ENCODE data around the gene FGF6.

Gene FGF6

DNA sequence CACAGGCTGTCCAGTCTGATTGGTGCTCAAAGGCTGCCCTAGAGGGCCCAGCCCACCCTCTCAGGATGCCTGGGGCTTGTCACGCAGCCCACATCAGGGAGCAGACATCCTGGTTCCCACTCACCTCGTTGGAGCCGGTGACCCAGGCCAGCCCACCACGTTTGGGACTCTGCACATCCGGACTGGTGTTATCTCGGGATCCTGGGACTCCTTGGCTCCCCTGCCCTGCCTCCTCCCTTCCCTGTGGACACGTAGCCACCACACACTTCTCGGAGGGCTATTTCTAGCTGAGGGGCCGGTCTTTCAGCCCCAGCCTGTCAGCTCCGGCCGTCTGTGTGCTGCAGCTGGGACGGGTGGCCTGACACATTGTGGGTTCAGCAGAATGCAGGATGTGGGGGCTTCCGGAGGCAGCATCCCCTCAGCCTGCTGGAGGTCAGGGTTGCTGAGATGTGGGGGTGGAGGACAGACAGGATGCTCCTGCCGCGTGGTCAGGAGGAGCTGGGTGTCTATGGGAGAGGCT, 53.3 kb downstream of the FGF6 start:
- H3K27me3 ChIP-seq (ENCODE audit: insufficient read depth, low read length) = peaks cover 42% of the 10 kb centered on the region
- H2AFZ ChIP-seq (ENCODE audit: low read length, unreplicated experiment) = no peak overlapping the region

DNA sequence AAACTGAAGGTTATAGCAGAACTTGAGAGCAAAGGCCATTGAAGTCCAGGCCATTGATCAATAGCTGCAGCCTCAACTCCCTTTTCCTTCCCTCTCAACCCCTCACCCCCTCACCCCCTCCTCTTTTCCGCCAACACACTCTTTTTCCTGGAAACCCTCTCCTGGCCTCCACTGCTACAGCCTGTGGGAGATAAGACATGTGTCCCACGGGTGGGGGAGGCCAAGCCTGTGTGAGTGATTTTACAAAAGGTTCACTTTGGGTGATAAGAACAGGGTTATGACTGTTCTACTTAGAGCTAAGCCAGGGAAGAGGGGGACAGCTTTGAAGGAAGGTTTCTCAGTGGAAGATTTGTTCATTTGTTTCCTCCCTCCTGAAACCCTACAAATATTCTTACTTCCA, 57.0 kb downstream of the FGF6 start:
- H3K79me2 ChIP-seq (ENCODE audit: control insufficient read depth, insufficient read depth, low read length, unreplicated experiment) = no peaks in the 10 kb centered on the region
- peaks cover 36% of the 10 kb centered on the region for H3K27me3 ChIP-seq (ENCODE audit: insufficient read depth, low read length)
- no peak overlapping the region for H3K27ac ChIP-seq (ENCODE audit: low read depth, low read length)
- no peak overlapping the region for H3K4me3 ChIP-seq (ENCODE audit: low read depth, low read length)
- H2AFZ ChIP-seq (ENCODE audit: low read length, unreplicated experiment) = no peak overlapping the region
- H3K4me1 ChIP-seq (ENCODE audit: control insufficient read depth, insufficient read depth, low read length, unreplicated experiment) = no peaks in the 10 kb centered on the region
- H3K36me3 ChIP-seq (ENCODE audit: insufficient read depth, low read length) = no peaks in the 10 kb centered on the region

More for the DNA sequence above, 53.3 kb downstream of the FGF6 start:
- Histone ChIP-seq H3K79me2 (ENCODE audit: control insufficient read depth, insufficient read depth, low read length, unreplicated experiment) (no peaks in the 10 kb centered on the region), H3K4me1 (ENCODE audit: control insufficient read depth, insufficient read depth, low read length, unreplicated experiment) (no peaks in the 10 kb centered on the region), H3K36me3 (ENCODE audit: insufficient read depth, low read length) (no peaks in the 10 kb centered on the region), H3K4me3 (ENCODE audit: low read depth, low read length) (no peak overlapping the region), H3K27ac (ENCODE audit: low read depth, low read length) (no peak overlapping the region)

DNA sequence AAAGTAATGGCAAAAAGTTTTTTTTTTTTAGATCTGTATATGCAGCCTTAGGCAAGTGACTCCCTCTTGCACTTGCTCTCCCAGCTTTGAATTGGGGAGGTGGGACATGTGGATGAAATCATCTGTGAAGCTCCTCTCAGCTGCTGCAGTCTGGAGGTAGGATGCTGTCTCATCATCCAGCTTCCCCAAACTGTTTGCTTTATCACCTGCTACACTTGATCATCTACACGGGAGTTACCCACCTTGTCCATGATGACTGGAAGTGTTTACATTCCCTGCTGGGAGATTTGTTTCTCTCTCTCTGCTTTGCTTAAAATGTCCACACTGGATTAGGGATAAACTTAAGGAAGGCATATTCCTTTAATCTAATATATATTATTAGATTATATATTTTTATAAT, 57.6 kb downstream of the FGF6 start:
- Histone ChIP-seq H3K36me3 (ENCODE audit: insufficient read depth, low read length) (no peaks in the 10 kb centered on the region), H3K4me1 (ENCODE audit: control insufficient read depth, insufficient read depth, low read length, unreplicated experiment) (no peaks in the 10 kb centered on the region), H3K79me2 (ENCODE audit: control insufficient read depth, insufficient read depth, low read length, unreplicated experiment) (no peaks in the 10 kb centered on the region), H2AFZ (ENCODE audit: low read length, unreplicated experiment) (no peak overlapping the region), H3K27ac (ENCODE audit: low read depth, low read length) (no peak overlapping the region), H3K4me3 (ENCODE audit: low read depth, low read length) (no peak overlapping the region), H3K27me3 (ENCODE audit: insufficient read depth, low read length) (peaks cover 37% of the 10 kb centered on the region)

DNA sequence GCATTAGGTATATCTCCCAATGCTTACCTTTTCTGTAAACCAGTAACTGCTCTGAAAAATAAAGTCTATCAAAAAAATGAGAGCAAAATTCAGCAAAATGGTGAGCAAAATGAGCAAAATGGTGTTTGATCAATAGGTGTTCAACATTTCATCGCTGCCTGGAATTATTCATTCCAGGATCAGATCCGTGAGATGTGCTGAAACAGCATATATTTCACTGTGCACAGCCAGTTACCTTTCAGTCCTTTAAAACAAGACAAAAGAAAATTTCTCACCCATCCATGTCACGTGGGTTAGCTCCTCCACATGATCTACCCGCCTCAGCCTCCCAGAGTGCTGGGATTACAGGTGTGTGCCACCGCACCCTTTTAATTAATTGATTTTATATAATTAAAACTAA, 58.0 kb downstream of the FGF6 start:
- Histone ChIP-seq H3K4me3 (ENCODE audit: low read depth, low read length) (no peak overlapping the region), H3K27ac (ENCODE audit: low read depth, low read length) (no peak overlapping the region), H3K79me2 (ENCODE audit: control insufficient read depth, insufficient read depth, low read length, unreplicated experiment) (no peaks in the 10 kb centered on the region), H3K27me3 (ENCODE audit: insufficient read depth, low read length) (peaks cover 37% of the 10 kb centered on the region), H3K4me1 (ENCODE audit: control insufficient read depth, insufficient read depth, low read length, unreplicated experiment) (no peaks in the 10 kb centered on the region), H3K36me3 (ENCODE audit: insufficient read depth, low read length) (no peaks in the 10 kb centered on the region), H2AFZ (ENCODE audit: low read length, unreplicated experiment) (no peak overlapping the region)

DNA sequence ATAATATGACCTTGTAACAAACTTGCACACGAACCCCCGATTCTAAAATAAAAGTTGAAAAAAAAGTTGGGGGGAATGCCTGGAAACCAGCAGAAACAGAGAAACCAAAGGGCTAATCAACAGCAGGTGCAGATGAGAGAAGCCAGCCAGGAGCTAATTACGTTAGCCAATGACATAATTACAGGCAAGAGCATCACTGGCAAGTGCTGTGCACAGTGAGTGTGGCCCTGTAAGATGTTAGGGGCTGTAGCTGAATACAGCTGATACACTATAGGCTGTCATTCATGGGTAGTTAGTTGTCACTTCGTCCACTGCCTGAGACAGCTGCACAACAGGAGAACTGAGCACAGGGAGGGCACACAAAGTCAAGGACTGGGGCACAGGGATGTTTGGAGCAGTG, 58.8 kb downstream of the FGF6 start:
- no peak overlapping the region for H2AFZ ChIP-seq (ENCODE audit: low read length, unreplicated experiment)
- H3K79me2 ChIP-seq (ENCODE audit: control insufficient read depth, insufficient read depth, low read length, unreplicated experiment) = no peaks in the 10 kb centered on the region
- no peak overlapping the region for H3K4me3 ChIP-seq (ENCODE audit: low read depth, low read length)
- H3K27ac ChIP-seq (ENCODE audit: low read depth, low read length) = no peak overlapping the region
- H3K27me3 ChIP-seq (ENCODE audit: insufficient read depth, low read length) = peaks cover 36% of the 10 kb centered on the region
- H3K36me3 ChIP-seq (ENCODE audit: insufficient read depth, low read length) = no peaks in the 10 kb centered on the region
- H3K4me1 ChIP-seq (ENCODE audit: control insufficient read depth, insufficient read depth, low read length, unreplicated experiment) = no peaks in the 10 kb centered on the region
